Activated CD4-positive, alpha-beta T cell treated with anti-CD3 and anti-CD28 coated beads for 48 hours (primary cell): Measurements from ENCODE around the gene GPR135.
A peak's percentile ranks its signal among the peaks of the same experiment; 100 is the strongest.
"Not testable (repeated sequence)": the region's sequence is repeated elsewhere in the genome, so short reads cannot be mapped to it uniquely, and the experiment has no call there.

Experiments
- DNase-seq: peaks from one replicate; pipeline ENCODE4 v3.0.0-alpha.2; 2020

Gene GPR135

DNA sequence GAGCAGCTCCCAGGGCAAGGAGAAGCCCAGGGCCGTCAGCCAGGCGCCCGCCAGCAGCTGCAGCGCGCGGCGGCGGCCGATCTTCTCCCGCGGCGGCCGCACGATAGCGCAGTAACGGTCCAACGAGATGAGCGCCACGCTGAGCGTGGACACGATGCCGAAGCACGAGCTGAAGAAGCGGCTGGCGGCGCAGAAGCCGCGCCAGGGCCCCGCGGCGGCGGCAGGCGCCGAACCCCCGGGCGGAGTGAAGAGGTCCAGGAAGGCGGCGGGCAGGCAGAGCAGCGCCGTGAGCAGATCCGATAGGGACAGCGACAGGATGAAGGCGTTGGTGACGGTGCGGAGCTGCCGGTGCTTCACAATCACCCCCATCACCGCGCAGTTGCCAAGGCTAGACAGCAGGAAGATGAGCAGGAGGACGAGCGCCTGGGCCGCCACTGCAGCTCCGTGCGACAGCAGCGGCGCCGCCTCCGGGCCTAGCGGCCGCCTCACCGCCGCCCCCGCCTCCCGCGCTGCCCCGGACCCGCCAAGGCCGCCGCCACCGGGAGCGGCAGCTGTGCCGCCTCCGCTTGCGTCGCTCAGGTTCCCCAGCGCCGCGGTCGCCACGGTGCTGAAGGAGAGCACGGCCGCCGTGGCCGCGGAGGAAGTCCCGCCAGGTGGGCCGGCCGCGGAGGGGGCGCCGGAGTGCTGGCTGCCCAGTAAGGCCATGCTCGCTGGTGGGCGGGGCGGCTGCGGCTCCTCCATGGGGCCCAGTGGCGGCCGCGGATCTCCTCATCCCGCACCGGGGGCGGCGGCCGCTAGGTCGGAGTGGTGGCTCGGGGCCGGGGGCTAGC is 479 bp downstream of the GPR135 start:
- peak; percentile 57 for DNase-seq

DNA sequence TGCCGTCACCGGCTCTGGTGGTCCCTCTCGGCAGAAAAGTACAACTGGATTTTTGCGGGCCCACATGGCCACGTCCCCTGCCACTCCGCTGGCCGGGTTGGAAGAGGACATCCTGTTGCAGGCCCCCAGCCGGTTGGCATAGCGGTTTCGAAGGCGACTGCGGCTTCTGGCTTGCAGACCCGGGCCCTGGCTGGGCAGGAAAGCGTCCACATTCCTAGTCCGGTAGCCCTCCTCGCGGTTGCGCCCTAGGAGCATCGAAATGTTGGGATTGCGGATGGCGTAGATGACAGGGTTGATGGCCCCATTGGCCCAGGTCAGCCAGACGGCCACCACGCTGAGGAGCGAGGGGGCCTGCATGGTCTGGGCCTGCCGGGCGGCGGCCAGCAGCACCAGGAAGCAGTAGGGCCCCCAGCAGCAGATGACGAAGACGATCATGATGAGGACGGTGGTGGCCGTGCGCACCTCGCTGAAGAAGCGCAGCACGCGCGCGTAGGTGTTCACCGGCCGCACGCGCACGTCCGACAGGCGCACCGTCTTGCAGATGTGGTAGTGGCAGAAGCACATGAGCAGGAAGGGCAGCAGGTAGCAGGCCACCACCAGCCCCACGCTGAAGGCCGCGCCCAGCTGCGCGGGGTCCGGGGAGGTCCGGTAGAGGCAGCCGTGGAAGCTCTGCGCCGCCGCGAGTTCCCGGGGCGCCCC is 1.2 kb downstream of the GPR135 start:
- peak; percentile 62 for DNase-seq

DNA sequence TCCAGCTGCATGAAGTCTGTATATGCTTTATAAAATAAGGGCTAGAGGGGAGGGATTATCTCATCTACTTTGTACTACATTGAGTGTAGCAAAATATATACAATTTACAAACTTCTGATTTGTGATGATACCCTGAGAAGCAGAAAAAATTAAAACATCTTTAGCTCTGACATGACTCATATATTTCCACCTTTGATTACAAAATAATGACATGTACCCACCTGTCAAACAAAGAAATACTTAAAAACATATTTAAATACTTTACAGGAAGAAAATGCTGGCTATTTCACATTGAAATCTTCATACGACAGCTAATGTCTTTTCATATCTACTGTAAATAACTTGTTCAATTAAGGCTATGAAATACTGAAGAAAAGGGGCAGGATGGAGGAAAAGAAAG is 3.3 kb downstream of the GPR135 start:
- DNase-seq, result no peak

DNA sequence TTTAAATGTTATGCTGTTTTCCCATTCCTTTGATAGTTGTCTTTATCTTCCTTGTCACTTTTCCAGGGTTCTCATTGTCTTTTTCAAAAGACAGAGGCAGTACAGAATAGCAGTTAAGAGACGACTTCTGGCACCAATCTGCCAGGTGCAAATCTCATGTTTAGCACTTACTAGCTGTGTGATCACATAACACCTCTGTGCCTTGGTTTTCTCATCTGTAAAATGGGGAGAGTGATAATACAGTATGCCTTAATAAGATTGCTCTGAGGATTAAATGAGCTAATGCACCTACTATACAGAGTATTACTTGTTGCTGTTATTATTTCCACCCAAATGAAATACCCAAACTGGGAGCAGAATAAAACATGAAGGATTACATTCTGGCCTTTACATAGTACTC is 4.8 kb downstream of the GPR135 start:
- DNase-seq, result no peak

DNA sequence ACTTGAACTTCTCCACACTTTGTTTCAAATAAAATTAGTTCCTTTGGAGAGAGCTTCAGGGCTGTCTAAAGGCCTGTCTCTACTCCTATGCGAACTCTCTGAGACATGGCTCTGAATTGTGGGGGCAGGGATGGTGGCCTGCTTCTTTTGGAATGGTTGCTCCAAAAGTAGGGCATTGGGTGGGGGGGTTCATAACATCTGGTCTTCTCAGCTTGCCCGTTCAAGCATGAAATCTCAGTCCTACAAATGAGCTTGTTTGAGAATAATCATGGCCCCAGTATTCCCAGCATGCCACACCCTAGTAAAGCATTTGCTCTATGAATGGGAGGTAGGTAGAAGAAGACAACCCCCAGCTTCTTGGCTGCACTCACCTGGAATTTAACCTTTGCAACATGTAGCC is 6.7 kb downstream of the GPR135 start:
- DNase-seq, result no peak

DNA sequence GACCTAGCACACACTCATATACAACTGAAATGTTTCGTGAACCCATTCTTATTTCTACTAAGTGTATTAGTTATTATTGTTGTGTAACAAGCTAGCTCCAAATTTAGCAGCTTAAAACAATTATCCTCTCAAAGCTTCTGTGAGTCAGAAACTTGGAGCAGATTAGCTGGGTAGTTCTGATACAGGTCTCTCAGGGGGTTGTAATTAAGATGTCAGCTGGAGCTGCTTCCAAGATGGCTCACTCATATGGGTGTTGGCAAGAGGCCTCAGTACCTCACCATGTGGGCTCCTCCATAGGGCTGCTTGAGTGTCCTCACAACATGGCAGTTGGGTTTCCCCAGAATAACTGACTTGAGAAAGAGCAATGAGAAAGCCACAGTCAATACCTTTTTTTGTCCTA is 9.8 kb downstream of the GPR135 start:
- DNase-seq, result no peak

DNA sequence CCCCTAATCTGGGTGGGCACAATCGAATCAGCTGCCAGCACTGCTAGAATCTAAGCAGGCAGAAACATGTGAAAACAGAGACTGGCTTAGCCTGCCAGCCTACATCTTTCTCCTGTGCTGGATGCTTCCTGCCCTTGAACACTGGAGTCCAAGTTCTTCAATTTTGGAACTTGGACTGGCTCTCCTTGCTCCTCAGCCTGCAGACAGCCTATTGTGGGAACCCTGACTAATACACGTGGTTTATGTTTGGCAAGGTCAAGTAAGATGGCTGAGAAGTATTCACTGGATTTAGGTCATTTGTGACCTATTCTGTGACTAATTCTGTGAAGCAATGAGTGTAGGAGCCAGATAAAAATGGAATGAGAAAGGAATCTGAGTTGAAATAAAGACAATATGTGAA is 11.0 kb downstream of the GPR135 start:
- DNase-seq, result no peak

DNA sequence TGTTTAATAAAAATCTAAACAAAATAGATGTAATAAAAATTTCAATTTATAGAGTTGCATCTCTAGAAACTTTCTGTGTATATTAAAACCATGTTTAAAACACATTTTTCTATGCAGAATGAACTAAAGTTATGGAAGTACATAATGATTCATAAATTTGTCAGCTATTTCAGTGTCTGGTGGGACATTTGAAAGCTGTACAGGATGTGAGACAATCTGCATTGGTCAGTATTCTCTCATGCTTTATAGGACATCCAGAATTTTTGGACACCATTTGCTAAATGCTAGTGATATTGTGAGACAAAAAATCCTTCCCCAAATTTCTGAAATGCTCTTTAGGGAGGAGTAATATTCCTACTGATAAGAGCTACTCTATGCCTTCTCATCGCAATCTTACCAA is 13.3 kb downstream of the GPR135 start:
- no peak for DNase-seq

DNA sequence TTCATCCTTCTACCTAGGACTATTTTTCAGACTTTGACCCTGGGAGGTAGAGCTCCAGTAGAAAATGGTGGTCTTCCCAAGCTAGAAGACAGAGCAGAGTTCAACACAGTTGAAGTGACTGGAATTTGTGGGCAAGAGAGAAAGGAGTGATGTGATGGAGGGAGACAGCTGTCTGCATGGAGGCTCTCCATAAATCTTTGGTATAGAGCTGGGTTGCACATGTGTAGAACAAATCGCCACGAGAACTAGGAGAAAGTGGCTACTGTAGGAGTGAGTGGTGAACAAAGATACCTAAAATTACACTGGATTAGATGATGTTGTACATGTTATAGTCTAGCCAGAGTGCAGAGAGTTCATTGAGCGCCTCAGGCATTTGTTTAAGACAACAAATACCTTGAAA is 14.5 kb downstream of the GPR135 start:
- DNase-seq, result no peak

DNA sequence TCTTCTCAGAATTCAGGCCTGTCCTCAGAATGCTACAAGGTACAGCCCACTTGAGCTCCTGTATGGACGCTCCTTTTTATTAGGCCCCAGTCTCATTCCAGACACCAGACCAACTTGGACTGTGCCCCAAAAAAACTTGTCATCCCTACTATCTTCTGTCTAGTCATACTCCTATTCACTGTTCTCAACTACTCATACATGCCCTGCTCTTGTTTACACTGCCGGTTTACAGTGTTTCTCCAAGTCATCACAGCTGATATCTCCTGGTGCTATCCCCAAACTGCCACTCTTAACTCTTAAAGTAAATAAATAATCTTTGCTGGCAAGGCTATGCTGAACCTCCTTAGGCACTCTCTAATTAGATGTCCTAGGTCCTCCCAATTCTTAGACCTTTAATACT is 16.5 kb downstream of the GPR135 start:
- DNase-seq, result not testable (repeated sequence)

DNA sequence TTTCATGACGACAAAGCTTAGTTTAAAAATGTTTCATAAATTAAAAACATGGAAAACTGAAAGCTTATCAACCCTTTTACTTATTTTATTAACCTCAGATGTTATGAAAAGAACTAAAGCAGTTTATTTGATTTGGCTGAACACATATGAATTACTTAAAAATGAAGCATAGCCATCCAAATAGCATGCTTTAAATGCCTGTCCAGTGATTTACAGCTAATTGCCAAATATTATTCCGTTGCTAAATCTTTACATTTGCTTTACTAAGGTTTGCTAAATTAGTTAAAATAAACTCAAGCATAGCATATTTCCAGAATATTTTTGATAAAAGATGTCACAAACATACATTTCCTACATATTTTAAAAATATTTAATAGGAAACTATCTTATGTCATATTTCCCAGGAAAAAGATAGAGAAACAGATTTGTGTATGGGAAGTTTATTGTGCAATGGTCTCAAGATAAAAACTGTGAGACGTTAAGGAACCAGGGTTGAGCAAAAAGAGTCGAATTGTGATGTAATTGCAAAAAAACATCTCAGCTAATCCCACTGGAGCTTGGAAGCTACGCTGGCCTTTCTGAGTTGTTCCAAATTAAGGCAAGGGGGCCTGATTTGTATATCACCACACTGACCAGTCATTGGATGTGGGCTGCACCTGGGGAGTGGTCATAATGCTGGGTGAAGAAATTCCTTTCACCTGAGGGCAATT is 25.8 kb downstream of the GPR135 start:
- no peak for DNase-seq

DNA sequence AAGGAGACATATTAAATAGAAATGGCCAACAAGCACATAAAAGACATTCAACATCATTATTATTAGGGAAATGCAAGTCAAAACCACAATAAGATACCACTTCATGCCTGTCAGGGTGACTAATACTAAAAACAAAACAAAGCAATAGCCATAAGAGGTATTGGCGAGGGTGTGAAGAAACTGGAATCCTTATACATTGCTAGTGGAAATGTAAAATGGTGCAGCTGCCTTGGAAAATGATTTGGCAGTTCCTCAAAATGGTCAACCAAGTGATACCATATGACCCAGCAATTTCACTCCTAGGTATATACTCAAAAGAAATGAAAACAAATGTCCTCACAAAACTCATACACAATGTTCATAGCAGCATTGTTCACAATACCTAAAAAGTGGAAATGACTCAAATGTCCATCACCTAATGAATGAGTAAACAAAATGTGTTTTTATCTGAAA is 27.0 kb downstream of the GPR135 start:
- DNase-seq, result no peak

DNA sequence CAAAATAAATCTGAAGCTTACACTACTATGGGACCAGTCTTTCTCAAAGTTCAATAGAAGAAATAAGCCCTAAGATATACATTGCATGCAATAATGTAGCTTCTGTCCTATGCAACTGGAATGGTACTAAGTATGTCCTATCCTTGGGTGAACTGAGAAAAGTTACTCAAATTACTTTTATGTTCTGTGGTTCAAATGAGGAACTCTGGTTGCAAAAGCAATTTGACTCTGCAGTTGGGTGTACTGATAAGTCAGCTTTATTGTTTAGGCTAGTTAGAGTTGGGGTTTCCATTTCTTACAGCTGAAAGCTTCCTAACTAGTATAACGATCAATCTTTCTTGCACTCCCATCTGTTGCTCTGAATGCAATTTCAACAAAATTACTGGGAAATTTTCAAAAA is 29.2 kb downstream of the GPR135 start:
- DNase-seq, result no peak

DNA sequence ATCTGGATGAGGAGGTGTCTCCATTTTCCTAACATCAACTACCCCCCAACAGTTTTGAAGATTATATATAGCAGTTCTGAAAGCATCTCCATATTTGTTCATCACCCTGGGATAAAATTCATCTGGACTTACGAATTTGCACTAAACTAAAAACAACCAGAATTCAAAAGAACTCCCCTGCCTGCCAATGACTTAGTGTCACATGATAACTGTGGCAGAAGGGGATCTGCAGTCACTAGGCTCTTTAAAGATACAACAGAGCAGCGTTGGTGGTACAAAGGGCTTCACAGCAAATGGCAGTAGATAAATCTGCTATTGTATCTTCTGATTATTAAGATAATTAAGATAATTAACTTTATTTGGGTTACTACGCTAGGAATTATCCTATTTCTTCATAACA is 30.1 kb downstream of the GPR135 start:
- no peak for DNase-seq

DNA sequence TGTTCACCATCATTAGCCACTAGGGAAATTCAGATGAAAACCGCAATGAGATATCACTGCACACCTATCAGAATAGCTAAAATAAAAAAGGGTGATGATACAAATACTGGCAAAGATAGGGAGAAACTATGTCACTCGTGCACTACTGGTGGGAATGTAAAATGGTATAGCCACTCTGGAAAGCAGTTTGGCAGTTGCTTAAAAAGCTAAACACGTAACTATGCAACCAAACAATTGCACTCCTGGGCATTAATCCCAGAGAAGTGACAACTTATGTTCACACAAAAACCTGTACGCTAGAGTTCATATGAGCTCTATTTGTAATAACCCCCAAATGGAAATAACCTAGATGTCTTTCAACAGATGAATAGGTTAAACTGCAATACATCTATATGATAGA is 35.4 kb downstream of the GPR135 start:
- DNase-seq, result no peak

DNA sequence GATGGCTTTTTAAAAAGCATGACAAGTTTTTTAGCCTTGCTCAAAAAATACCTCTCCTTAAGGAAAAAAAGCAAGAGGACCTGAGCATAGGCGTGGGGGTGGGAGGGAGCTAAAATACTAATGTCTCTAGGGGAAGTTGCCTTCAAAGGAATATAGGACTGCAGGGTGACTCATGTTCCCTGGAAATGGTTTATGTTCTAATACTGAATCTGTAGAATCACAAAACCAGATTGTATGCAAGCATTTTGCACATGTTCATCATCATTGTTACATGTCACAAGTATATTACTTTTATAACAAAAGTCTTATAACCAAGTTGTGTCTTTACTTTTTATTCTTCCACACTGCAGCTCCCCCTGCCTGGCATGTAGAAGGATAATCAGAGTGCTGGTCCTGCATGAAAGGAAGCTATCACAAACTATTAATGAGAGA is 36.6 kb downstream of the GPR135 start:
- DNase-seq, result peak; percentile 28

DNA sequence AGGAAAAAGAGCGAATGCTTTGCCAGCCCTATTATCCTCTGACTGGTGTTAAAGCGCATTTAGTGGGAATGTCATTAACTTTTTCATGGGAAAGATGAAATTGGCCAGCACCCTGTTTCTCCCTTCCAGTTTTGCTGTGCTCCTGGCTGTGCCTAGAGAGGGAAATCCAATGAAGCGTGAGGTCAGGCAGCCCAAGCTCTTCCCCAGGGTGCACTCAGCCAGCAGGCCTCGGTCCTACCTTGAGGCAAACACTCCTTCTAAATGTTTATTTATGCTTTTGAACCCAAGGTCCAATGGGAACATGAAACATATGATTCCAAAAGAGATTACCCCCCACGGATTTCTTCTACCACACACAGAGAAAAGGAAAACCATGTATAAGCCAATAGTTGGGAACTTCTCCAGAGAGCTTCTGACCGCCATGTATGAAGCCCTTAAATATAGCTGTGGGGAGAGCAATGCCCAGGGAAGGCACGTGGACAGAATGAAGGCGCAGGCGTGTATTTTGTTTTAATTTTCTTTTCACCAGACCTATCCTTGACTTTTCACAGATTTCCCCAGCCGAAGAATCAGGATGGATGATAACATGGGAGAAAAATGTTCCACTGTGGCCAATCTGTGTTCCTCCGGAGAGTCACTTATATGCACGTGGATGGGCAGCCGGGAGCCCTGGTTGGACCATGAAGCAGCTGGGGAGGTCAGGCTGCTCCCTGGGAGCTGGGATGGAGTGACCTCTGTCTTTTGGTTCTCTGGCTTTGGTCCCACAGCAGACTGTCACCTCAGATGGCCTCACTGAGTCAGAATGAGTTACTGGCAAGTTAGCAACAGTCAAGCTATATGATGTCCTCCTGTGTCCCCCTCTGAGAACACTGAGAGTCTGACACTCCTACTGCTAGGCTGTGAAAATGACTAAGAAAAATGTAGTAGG is 37.3 kb downstream of the GPR135 start:
- peak; percentile 4 for DNase-seq

DNA sequence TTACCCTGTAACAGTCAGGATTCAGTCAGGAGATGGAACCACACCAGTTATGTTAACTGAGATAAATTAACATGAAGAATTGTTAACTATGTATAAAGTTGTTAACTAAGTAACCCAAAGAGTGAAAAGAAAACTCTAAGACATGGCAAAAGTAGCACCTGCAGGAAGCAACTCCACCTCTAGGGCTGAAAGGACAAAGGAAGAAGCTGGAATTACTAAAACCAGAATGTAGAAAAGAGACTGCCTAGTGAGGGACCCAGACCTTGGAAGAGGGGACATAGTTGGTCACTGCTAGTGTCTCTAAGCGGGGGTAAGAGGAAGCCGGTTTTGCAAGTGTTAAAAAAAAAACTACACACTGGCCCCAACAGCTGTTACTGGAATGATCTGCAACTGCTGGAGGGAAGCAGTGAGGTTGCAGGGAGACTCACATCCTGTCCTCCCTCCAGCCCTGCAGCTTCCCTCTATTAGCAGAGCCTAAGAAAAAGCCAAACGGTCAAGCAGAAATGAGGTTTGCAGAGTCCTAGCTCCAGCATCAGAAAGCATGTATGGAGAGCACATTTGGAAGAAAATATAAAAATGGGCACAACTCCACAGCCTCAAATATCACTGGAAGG is 39.8 kb downstream of the GPR135 start:
- no peak for DNase-seq

DNA sequence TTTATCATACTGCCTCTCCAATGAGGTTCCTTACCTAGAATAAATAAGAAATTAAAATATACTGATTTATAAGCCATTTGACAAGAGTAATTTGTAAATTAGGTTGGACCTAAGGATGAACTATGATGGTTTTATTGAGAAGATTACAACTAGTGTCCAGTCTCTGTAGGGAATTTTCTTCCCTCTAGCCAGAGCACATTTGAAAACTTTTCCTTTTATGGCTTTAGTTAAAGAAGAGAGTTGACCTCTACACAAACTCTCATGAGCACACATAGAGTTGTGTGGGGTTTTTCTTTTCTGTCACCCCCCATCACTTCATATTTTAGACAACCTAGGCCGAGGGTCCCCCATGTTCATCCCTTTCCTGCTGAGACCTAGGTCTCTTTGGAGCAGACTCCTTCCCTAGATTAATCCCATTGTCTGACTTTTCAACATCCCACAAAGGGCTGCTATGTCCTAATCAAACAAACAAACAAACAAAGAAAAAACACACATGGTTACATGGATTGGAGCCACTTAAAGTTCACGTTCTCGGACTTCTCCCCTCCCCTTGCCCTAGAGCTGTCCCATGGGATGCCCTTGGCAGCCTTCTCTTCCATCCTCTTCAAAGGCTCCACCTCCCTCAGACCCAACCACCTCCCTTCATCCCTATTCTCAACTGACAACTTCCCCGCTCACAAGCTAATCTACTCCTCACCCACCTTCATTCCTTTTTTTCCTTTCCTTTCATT is 40.7 kb downstream of the GPR135 start:
- DNase-seq, result no peak

DNA sequence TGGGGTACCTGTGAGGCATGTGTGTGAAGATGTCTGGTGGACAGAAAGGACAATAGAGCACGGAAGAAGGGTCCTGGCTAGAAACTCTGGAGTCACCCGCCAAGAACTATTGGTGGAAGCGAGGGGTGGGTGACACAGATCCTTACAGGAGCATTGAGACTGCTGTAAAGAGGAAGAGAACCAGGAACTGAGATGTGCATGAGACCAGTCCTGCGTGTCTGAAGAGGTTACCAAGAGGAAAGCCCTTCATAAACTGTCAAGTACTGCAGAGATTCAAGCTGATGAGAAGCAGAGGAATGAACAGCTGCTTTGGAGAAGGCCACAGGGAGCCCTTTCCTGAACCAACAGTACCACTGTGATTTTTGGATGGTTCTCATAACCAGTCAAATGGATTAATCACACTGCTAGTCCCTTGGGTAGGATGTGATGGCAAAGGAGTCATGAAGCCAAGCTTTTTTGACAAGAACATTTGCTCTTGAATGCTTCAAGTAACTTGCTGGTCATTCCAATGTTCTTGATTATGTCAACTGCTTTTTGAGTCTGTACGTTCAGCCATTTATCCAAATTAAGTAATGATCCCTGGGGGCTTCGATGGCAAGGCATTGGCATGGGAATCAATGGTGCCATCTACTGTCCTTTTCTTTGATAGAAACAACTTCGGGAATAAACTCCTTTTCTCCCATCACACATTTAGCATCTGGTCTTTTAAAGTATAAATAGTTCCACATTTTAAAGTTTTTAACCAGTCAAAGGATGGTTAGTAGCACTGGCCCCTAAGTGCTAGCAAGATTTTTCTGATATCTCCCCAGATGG is 42.9 kb downstream of the GPR135 start:
- DNase-seq, result no peak

DNA sequence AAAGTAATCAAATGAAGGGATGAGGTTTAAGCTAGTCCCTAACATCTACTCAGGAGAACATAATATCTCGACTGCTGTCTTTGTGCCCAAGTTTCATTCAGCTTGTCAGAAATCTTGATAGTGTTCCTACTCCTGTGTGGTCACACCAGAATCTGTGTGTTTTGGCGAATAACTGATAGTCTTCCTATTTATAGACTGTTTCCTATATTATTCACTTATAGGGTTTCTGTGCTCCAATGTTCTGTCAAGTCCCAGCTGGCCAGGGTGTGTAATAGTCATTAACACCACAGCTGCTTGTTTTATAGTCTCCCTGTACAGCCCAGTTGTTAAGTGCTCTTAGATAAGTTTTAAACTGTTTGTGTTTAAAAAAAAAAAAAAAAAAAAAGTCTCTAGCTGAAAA is 45.9 kb downstream of the GPR135 start:
- DNase-seq, result no peak
